ENCODE results near the gene GPSM1.
A peak's percentile ranks its signal among the peaks of the same experiment; 100 is the strongest.

The GPSM1 gene

GRCh38 chr9:136361754-136362449 lies 34.6 kb downstream of the GPSM1 start:
- no peak for DNase-seq (ENCODE audit: extremely low read depth, low read depth)
- no peak; the same call in 1 of the 2 replicates for TF ChIP-seq CTCF (IDR thresholded peaks at IDR 0.05; ENCODE audit: low read depth, low read length)

- DNase-seq (ENCODE audit: extremely low read depth, low read depth) = no peak
- TF ChIP-seq CTCF (IDR thresholded peaks at IDR 0.05; ENCODE audit: low read depth, low read length) = no peak
These were observed 35.1 kb downstream of the GPSM1 start for GRCh38 chr9:136362450-136362784.

- peak; percentile 90 for DNase-seq (ENCODE audit: extremely low read depth, low read depth)
- peak; percentile 59 for TF ChIP-seq CTCF (IDR thresholded peaks at IDR 0.05; ENCODE audit: low read depth, low read length)
These were observed 36.0 kb downstream of the GPSM1 start, which contains the start of gene DNLZ for GRCh38 chr9:136363106-136363948. Gene DNLZ (minus strand): TSS chr9:136363744. CDS start chr9:136363714, 30 bp downstream.

GRCh38 chr9:136363949-136364748 lies 36.8 kb downstream of the GPSM1 start:
- TF ChIP-seq CTCF (IDR thresholded peaks at IDR 0.05; ENCODE audit: low read depth, low read length) = no peak
- no peak for DNase-seq (ENCODE audit: extremely low read depth, low read depth)

- no peak for DNase-seq (ENCODE audit: extremely low read depth, low read depth)
- no peak for TF ChIP-seq CTCF (IDR thresholded peaks at IDR 0.05; ENCODE audit: low read depth, low read length)
These were observed 37.8 kb downstream of the GPSM1 start for GRCh38 chr9:136364942-136365774.

- TF ChIP-seq CTCF (IDR thresholded peaks at IDR 0.05; ENCODE audit: low read depth, low read length) = no peak
- no peak for DNase-seq (ENCODE audit: extremely low read depth, low read depth)
These were observed 38.5 kb downstream of the GPSM1 start for GRCh38 chr9:136365775-136366222.
